Amygdala (tissue), 56 donors: Measurements from ENCODE around the gene KCNIP3.

Source experiments
- DNase-seq, 56 donors: peaks; one replicate each; lab custom pipeline; 2025; lab: John Stamatoyannopoulos, UW

KCNIP3 gene

DNA sequence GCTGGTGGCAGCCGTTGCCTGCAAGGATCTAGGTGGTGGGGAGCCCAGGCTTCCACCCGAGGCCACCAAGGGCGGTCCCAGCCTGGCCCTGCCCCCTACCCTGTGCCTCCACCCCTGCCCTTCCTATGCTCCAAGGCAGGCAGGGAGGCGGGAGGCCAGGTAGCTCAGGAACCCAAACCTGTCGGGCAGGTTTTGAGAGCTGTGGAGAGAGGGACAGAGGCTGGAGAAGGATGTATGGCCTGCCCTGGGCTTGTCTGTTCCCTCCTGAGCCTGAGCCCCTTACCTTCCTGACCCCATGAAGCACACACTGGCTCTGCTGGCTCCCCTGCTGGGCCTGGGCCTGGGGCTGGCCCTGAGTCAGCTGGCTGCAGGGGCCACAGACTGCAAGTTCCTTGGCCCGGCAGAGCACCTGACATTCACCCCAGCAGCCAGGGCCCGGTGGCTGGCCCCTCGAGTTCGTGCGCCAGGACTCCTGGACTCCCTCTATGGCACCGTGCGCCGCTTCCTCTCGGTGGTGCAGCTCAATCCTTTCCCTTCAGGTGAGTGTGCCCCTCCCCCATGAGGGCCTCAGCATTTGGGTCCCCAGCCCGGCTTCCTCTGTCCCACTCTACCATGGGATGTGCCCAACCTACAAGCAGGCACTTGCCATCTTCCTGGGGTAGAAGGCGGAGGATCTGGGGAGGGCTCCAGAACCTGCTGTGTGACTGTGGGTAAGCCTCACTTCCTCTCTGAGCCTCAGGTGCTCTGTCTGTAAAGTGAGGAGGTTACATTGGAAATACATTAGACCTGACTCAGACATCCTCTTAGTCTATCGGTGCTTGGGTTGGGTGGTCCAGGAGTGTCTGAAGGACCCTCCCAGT is 22.6 kb upstream of the KCNIP3 start, which contains the start of gene PROM2:
Gene PROM2, plus strand, starts transcription at position 159 of the 860 bp plus-strand sequence. Its CDS starts 137 bp downstream, at position 296.
- DNase-seq, result no peak

DNA sequence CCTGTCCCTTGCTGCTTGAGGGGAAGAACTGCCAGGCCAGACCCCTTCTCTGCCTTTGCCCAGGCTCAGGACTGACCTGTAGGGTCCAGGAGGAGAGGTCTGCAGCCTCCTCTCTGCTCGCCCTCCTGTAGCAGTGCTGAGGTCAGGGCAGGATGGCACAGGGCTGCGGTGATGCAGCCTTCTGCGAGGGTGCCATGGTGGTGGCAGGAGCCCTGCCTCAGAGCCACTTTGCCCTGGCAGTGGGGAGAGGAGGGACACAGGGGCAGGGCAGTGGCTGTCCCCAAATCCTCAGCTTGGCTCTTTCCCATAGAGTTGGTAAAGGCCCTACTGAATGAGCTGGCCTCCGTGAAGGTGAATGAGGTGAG is 22.0 kb upstream of the KCNIP3 start:
- DNase-seq, result no peak

DNA sequence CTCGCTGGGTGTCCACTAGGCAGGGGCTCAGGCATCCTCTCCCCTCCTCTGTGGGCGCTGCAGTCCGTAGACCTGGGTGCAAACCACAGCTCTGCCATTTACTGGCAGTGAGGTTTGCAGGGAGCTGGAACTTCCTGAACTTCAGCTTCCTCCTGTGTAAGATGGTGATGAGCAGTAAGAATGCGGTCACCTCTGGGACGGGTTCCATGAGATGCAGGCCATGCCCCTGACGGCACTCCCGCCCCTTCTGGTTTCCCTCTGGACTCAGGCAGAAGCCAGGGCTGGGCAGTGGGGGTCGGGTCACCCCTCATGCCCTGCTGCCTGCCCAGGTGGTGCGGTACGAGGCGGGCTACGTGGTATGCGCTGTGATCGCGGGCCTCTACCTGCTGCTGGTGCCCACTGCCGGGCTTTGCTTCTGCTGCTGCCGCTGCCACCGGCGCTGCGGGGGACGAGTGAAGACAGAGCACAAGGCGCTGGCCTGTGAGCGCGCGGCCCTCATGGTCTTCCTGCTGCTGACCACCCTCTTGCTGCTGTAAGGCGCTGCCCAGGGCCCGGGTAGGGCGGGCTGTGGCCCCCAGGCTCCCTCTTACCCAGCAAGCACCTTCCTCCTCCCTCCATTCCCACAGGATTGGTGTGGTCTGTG is 21.4 kb upstream of the KCNIP3 start:
- no peak for DNase-seq

DNA sequence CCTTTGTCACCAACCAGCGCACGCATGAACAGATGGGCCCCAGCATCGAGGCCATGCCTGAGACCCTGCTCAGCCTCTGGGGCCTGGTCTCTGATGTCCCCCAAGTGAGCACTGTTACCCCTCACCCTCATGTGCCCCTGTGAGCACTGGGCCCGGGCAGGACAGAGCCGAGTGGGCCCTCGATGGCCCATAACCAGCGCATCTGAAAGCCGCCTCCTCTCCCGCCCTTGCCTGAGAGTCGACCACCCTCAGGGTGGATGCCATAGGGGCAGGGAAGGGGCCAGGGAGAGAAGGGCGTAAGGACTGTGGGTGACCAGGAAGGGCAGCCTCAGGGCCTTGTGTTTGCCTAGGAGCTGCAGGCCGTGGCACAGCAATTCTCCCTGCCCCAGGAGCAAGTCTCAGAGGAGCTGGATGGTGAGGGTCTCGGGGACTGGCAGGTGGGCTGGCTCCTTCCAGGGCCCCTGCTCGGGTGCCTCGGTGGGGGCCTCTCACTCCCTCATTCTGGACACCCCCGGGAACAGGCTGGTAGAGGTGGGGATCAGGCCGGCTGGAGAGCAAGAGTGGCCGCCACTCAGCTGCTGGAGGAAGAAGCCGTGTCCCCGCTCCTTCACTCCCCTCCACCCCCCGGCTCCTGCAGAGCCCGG is 20.8 kb upstream of the KCNIP3 start:
- DNase-seq, result no peak

DNA sequence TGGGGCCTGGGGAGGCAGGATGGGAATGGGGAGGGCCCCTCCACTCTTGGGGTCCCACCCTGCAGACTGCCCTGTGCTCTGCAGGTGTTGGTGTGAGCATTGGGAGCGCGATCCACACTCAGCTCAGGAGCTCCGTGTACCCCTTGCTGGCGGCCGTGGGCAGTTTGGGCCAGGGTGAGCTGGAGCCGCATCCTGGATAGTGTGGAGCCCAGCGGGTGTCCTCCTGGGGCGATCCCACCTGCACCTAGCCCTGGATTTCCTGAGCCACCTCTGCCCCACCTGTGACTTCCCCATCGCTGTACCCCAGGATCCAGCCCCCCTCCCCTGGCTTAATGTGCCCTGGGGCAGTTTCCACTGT is 20.3 kb upstream of the KCNIP3 start:
- no peak for DNase-seq

DNA sequence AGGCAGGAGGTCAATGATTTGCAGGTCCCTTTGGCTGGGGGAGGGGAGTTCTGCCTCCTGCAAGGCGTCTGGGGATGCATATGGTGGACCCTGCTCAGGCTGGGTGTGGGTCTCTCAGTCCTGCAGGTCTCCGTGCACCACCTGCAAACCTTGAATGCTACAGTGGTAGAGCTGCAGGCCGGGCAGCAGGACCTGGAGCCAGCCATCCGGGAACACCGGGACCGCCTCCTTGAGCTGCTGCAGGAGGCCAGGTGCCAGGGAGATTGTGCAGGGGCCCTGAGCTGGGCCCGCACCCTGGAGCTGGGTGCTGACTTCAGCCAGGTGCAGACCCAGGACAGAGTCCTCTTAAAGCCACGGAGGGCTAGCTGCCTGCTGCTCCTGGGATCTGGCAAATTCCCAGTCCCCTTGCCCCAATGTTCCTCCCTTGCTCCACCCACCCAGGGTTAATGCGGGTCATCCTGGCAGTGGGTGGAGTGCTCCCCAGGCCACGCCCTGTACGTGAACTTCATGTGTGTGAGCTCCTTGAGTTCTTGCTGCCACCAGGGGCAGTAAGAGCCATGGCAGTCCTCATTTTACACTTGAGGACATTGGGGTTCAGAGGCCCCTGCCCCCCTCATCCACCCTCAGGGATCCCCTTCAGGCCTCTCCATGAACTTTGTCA is 19.8 kb upstream of the KCNIP3 start:
- no peak for DNase-seq

DNA sequence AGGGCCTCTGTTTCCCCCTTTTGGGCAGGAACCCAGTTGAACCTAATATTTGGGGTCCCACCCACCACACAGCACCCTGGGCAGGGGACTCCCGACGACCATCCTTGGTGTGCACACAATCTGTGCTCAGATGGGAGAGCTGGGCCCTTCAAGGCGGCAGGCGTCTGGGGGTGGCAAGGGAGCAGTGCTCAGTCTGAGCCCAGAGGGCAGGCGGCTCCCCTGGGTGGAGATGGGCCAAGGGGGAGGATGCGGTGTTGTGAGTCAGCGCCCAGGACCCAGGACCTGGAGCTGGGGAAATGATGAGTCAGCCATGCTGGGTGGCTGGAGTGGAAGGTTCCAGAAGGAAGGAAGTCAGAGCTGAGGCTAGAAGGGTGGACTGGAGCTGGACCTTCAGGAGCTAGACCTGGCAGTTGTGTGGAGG is 19.1 kb upstream of the KCNIP3 start:
- no peak for DNase-seq

DNA sequence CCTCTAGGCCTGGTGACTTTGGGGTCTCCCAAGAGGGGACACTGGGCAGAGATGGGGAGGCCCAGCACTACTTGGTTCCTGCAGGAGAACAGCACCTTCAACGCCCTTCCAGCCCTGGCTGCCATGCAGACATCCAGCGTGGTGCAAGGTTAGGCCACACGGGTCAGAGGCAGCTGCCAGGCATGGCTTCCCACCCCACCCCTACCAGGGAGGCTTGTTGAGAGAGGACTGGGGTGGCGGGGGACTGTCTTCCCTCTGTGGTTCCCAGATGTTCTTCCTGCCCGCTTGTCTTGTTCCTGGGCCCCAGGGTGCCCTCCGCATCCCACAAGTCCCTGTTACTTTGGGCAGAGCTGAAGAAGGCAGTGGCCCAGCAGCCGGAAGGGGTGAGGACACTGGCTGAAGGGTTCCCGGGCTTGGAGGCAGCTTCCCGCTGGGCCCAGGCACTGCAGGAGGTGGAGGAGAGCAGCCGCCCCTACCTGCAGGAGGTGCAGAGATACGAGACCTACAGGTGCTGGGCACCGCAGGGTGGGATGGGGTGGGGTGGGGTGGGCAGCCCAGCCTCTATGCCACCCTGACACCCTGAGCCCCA is 18.4 kb upstream of the KCNIP3 start:
- DNase-seq, result no peak

DNA sequence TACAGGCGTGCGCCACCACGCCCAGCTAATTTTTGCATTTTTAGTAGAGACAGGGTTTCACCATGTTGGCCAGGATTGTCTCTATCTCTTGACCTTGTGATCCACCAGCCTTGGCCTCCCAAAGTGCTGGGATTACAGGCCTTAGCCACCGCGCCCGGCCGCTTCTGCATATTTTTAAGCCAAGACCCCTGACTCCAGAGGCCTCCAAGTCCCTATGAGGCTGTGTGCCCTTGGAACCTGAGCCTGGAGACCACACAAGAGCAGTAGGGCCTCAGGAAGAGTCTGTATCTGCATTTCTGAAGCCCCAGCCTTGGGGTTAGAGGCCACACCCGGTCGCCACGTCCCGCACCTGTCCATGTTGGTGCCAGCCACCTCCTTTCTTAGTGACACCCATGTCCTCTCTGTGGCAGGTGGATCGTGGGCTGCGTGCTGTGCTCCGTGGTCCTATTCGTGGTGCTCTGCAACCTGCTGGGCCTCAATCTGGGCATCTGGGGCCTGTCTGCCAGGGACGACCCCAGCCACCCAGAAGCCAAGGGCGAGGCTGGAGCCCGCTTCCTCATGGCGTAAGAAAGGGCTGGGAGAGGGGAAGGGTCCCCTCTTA is 17.6 kb upstream of the KCNIP3 start:
- no peak for DNase-seq

DNA sequence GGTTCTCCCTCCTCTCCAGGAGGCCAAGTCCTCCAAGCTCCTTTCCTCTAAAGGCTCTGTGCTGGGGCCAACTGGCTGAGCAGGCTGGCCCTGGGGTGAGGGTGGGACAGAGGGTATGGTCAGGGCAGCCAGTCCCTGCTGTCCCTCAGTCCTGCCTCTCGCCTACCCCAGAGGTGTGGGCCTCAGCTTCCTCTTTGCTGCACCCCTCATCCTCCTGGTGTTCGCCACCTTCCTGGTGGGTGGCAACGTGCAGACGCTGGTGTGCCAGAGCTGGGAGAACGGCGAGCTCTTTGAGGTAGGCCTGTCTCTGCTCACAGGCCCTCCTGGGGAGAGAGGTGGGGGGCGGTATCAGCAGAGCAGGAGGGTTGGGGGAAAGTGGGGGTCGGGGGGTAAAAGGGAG is 16.1 kb upstream of the KCNIP3 start:
- no peak for DNase-seq

DNA sequence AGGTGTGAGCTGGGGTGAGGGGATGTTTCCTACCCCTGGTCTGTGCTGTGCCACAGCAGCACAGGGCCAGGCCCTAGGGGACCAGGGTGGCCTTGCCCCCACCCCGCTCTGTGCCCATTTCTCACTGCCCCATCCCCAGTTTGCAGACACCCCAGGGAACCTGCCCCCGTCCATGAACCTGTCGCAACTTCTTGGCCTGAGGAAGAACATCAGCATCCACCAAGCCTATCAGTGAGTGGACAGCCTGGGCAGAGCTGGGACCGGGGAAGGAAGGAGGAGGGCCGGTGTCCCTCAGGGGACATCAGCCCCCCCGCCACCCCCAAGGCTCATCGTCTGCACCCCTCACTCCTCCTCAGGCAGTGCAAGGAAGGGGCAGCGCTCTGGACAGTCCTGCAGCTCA is 15.4 kb upstream of the KCNIP3 start:
- DNase-seq, result no peak

DNA sequence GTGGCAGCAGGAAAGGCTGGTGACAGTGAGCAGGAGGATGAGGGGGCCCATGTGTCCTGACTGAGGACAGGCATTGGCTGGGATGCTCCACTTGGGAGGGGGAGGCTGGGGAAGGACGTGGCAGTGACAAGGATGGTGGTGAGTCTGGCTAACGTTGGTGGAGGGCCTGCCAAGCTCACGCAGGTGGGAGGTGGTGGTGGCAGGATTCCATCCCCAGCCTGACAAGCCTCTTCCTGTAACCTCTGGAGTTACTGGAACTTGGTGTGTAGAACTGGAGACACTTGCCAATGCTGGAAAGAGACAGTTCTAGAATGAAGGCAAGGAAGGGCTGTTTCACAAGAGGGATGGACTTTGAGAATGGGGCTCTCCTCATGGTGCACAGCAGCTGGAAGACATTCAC is 14.7 kb upstream of the KCNIP3 start:
- no peak for DNase-seq

DNA sequence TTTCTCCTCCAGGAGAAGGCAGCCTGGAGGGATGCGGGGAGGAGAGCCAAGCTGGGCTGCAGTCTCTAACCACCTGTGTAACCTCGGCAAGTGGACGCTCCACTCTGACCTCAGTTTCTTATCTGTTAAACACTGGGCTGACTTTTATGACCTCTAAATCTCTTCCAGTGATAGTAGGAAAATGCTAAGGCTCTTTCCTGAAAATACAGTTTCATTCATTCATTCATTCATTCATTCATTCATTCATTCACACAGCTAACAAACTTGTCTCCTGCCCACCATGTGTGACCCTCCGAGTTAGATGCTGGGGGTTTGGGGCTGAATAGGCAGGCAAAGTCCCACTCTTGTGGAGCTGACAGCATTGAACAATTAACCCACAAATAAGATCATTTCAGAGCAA is 13.6 kb upstream of the KCNIP3 start:
- DNase-seq, result no peak

DNA sequence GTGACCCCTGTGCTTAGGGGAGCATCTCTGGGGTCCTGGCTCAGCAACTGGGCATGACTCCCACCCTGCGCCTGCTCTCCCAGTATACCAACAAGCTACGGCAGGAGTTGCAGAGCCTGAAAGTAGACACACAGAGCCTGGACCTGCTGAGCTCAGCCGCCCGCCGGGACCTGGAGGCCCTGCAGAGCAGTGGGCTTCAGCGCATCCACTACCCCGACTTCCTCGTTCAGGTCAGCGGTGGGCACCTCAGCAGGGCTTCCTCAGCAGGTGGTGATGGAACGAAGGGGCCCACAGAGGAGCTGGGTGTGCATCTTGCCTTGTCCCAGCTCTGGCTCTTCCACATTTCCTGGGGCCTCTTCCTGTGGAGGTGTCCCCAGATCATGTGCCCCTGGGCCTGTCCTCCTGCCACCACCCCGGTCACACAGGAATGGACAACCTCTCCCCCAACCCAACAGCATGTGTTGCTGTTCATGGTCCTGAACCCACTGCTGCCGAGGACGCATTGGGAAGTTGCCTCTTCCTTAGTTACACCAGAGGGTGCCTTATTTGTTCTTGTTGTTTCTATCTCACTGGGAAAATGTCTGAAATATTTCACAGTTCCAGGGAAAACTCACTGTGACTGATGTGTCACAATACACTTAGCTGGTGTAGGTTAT is 12.1 kb upstream of the KCNIP3 start:
- DNase-seq, result no peak

DNA sequence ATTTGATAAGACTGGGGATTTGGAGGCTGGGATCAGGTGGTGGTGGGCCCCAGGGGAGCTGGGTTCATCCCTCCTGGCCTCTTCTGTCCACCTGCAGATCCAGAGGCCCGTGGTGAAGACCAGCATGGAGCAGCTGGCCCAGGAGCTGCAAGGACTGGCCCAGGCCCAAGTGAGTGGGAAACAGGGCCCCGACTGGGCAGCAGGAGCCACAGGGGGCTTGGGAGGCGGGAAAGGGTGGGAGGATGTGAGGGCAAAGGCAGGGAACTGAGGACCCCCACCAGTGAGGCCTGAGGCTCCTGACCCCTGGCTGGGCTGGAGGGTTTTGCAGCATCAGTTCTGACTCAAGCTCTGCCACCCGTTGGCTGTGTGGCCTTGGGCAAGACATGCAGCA is 11.6 kb upstream of the KCNIP3 start:
- DNase-seq, result no peak

DNA sequence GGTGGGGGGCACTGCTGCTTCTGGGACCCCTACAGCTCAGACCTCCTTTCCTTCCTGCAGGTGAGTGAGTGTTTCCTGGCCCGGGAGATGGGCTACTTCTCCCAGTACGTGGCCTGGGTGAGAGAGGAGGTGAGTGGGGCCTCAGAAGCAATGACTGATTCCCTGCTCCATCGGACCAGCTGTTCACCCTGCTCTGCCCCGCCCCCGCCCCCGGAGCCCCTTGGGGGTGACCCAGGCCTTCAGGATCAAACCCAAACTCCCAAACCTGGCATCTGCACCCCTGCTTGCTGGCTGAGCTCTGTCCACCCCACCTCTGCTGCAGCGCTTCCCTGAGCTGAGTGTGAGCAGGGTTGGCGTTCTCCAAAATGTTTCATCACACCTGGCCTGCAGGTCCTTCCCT is 9.8 kb upstream of the KCNIP3 start:
- DNase-seq, result no peak

DNA sequence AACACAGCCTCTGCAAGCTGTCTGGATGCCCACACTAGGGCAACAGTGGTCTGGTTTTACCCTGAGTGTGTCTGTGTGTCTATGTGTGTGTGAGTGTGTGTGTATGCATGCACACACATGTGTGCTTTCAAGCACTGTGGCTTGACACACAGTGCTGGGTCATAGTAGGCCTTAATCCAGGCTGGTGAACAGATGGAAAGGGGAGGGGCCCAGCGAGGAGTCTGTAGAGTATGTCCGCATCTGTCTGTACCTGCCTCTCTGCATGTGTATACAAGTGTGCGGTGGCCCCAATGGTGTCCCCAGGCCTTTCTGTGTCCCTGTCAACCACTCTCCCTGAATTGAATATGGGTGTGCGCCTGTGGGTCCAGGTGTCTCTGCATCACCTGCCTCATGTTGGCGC is 9.3 kb upstream of the KCNIP3 start:
- DNase-seq, result no peak

DNA sequence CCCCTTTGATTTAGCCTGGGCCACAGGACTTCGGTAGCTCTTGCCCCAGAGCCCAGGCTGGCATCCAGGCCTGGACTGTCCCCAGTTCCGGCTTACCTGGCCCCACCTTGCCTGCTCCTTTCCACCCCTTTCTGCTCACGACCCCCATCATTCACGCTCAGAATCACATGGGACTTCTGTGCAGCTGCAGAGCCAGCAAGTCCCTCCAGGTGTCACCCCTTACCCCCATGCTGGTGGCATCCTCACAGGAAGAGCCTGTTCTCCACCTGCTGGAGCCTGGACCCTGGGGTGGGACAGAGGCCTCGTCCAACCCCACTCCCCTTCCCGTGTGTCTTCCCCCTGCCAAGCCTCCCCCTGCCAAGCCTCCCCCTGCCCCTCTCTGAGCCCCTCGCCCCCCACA is 7.9 kb upstream of the KCNIP3 start:
- DNase-seq, result no peak

DNA sequence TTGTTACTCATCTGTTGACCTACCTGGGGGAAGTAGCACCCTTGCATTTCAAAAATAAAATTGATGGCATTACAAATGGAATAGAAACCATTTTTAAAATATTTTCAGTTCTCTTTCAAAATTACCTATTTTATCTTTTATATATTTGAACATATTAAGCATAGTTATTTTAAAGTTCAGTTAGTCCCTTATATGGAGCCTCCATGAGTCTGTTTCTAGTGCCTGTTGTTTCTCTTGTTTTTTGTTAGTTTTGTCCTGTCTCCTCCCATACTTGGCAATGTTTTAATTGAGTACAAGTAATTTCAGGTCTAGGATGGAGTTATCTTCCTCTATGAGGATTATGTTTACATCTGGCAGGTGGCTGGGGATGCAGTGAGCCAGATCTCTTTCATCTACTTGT is 5.9 kb upstream of the KCNIP3 start:
- no peak for DNase-seq
